Measurements from ENCODE around the gene KRT25.

The KRT25 gene, protein sequence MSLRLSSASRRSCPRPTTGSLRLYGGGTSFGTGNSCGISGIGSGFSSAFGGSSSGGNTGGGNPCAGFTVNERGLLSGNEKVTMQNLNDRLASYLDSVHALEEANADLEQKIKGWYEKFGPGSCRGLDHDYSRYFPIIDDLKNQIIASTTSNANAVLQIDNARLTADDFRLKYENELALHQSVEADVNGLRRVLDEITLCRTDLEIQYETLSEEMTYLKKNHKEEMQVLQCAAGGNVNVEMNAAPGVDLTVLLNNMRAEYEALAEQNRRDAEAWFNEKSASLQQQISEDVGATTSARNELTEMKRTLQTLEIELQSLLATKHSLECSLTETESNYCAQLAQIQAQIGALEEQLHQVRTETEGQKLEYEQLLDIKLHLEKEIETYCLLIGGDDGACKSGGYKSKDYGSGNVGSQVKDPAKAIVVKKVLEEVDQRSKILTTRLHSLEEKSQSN

GRCh38 chr17:40755231-40755630 is at the start of gene KRT25:
KRT25 (minus strand) TSS chr17:40755331; CDS start chr17:40755271, 60 bp downstream.
- DNase-seq: no peak

DNA sequence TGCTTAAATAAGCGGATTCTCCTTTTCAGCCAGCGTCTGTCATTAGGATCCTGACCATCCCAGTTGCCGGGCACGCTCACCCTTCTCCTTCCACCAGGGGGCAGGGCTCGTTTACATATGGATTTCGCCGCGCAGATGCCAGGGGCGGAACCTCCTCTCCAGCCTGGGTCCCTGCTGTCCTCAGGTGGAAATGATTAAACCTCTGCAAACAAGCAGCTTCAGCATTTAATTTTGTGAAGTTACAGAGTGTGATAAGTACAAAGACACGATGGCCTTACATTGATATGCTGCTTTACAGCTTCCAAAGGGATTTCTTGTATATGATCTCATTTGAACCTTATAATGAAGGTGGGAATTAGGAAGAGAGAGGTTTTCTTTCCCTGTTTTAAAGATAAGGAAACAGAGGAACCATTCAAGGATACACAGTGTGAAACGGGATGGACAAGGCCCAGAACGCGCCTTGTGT is 48.5 kb upstream of the KRT25 start:
- DNase-seq: peak; percentile 81

DNA sequence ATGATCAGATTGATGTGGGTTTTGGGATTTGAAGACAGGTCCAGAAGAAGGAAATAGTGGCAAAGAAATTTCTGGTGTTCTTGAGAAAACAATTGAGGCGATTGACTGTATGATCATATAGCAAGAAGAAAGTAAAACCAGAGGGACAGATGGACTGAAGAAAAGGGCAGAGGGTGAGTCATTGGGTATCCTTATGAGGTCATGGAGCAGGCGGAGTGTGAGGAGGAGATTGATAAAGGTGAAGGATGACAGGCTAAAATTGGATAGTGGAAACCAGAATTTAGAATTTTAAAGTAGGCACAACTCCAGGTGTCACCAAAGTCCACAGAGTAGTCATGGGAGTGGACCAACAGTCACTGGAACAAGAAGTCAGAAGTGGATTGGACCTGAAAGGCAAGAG is 46.0 kb upstream of the KRT25 start:
- DNase-seq: no peak

- no peak for DNase-seq
These were observed 45.2 kb upstream of the KRT25 start for GRCh38 chr17:40800381-40800780.

DNA sequence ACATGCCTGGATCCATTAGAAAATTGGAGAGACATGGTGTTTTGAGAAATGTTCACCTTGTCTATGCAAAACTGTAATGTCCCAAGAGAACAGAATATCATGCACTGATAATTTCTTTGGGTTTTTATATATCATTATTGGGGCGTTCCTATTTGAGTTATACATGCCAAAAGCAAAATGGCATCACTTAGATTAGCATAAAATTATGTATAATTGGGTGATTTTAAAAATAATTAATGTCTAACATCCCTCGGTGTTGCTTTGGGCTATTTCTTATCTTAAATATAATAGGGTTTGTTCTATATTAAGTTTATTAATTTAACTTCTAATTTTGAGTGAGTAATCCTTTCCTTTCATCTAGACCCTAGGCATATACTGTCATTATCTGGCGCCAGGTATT is 44.7 kb upstream of the KRT25 start, which contains the start of gene KRT28:
TSS of gene KRT28 (minus strand) at position 101 of the 400 bp plus-strand sequence. CDS start at position 35, 66 bp downstream.
- DNase-seq: no peak

- no peak for DNase-seq
These were observed 41.7 kb upstream of the KRT25 start for GRCh38 chr17:40796846-40797245.

DNA sequence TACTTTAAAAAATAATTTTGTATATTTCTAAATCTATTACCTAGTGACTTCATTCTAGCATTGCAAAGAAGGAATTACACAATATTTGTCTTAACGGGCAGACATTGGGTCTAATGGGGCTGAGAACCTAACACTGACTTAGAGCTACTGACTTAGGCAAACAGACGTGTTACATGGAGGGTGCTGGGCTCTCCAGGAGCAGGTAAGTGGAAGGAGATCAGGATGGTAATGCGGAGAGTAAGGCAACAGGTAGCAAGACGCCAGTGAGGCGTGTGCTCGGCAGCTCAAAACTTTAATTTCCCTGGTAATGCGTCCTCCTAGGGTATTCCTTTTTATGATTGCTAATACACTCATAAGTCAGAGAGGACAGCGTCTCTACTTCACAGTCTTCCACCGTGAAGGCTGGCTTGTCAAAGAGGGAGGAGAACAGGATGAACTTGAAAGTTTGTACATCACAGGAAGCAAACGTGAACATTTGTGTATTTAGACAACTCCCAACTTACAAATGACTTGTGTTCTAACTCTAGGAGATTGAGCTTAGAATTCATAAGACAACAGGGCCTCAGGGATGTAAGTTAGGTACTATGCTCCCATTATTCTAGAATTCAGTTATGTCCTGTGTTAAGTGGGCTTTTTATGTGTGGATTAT is 40.0 kb upstream of the KRT25 start:
- no peak for DNase-seq

- DNase-seq: no peak
These were observed 39.3 kb upstream of the KRT25 start for GRCh38 chr17:40794466-40794865.

DNA sequence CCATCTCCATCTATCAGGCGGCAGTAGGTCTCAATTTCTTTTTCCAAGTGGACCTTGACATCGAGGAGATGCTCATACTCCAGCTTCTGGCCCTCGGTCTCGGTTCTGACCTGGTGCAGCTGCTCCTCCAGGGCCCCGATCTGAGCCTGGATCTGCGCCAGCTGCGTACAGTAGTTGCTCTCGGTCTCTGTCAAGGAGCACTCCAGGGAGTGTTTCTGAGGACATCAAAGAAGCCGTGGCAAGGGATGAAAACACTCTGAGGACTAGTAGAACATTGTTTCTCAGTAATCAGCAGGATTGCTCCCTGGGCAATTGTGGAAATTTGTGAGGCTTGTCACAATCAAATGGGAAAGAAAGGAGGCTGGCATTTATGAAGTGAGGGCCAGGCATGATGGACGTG is 38.7 kb upstream of the KRT25 start:
- DNase-seq: no peak

GRCh38 chr17:40791787-40792436 is 36.8 kb upstream of the KRT25 start:
- DNase-seq: no peak

- no peak for DNase-seq
These were observed 36.0 kb upstream of the KRT25 start for GRCh38 chr17:40791111-40791510.

DNA sequence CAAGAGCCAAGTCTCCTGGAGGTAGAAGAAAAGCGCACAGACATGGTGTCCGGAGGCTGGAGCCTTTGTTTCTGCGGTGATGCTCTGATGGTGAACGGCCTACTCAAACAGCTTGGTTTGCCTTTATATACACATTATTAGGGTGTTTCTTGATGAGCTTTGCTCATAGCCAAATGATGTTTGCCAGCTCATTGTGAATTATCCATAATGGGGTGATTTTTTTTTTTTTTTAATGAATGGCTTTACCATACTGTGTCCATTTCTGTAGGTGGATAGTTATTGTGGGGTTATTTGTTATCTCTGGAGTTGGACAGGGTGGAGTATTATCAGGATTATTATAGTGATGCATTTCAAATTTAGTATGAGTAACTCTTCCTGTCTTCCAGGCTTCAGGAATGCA is 27.3 kb upstream of the KRT25 start, which contains the start of gene KRT27:
TSS of gene KRT27 (minus strand) at position 101 of the 400 bp plus-strand sequence. CDS start at position 44, 57 bp downstream.
- DNase-seq: no peak

DNA sequence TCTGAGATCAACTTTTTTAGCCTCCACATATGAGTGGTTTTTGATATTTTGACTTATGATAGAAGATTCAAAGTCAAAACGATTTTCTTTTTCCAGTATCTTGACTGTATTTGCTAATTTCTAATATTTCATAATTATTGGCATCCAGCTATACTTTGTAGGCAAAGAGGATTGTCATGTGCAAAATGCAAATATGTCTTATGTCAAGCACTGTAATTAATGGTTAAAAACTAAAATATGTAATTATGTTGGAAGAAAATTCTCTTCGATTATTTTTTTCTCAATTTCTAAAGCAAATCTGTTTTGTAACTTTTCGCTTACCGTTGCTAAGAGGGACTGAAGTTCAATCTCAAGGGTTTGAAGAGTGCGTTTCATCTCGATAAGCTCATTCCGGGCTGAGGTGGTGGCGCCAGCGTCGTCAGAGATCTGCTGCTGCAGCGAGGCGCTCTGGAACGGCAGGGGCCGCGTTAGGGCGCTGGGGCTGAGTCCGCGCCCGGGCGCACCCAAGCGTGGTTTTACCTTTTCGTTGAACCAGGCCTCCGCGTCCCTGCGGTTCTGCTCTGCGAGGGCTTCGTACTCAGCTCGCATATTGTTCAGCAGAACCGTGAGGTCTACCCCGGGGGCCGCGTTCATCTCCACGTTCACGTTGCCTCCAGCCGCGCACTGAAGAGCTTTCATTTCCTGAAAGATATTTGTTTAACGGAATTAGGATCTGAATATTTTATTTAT is 24.2 kb upstream of the KRT25 start:
- DNase-seq: peak; percentile 3

DNA sequence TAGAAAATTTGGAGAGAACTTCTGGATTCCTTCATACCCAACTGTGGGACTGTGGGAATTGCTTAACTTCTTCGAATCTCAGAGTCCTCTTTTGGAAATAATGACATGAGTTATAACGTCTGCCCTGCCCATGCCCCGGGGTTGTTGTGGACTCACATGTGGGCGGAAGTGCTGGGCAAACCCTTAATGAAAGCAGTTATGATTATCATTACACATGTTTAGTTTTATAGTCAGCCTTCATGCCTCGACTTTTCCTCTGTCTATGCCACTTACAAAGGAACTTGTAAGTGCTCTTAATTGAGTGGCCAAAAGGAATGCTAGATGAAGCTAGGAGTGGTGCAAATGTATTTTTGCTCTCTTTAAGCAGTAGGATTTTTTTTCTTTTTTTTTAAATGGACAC is 23.3 kb upstream of the KRT25 start:
- no peak for DNase-seq

GRCh38 chr17:40777971-40778370 is 22.8 kb upstream of the KRT25 start:
- no peak for DNase-seq

DNA sequence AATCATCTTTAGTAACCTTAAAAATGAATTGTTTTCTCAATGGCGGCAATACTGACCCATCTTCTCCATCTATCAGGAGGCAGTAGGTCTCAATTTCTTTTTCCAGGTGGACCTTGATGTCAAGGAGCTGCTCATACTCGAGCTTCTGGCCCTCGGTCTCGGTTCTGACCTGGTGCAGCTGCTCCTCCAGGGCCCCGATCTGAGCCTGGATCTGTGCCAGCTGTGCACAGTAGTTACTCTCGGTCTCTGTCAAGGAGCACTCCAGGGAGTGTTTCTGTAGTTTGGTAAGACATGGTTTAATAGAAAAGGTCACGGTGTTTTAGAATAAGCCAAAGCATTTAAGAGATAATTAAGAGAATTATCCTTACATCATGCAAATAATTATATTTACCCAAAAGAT is 22.3 kb upstream of the KRT25 start:
- no peak for DNase-seq

DNA sequence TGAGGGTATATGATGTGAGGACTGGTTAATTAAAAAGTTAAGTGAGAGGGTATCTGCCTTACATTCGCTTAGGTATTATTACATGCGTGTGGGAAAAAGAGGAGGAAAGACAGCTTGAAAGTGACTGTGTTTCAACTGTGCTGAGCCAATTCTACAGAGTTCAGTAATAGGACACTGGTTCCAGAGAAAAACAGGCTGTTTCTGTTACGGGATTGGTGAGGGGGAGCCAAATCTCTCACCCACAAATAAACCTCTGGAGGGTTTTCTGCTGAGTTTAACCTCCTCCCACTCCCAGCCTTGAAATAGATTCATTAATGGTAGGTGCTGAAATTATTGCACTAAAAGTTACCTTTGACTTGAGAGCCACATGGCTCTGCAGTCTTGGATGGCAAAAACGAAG is 20.8 kb upstream of the KRT25 start:
- DNase-seq: no peak

DNA sequence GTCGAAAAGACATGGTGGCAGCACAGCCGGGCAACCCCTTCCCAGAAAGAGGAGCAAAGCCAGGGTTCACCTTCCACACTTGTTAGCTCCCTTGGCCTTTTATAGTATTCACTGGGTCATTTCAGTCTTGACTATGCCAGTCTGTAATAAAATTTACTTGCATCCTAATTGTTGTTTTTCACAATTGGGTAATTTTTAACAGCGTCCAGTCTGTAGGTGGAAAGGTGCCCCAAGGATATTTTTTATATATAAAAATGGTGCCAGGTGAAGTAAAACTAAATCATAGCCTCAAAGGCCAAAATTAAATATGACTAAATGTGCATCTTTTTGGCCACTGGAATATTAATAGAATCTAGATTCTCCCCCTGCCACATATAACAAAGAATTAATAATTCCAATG is 17.0 kb upstream of the KRT25 start, which contains the start of gene KRT26:
TSS of gene KRT26 (minus strand) at position 101 of the 400 bp plus-strand sequence. CDS start at position 13, 88 bp downstream.
- no peak for DNase-seq

- no peak for DNase-seq
These were observed 10.5 kb upstream of the KRT25 start for GRCh38 chr17:40765657-40766056.

DNA sequence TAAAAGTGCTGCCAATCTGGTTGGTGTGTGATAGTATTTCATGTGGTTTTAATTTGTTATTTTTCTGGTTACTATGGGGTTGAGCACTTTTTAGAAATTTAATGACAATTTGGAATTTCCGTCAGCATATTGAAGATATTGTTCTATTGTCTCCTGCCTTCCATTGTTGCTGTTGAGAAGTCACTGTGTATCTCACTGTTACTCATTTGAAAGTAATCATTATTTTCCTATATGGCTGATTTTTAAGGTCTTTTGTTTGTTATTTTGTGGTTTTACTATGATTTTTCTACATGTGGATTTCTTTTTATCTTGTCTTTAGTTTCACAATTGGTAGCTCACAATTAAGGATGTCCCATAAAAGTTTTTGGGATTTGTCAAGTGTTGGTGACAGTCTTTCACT is 8.6 kb upstream of the KRT25 start:
- DNase-seq: no peak

DNA sequence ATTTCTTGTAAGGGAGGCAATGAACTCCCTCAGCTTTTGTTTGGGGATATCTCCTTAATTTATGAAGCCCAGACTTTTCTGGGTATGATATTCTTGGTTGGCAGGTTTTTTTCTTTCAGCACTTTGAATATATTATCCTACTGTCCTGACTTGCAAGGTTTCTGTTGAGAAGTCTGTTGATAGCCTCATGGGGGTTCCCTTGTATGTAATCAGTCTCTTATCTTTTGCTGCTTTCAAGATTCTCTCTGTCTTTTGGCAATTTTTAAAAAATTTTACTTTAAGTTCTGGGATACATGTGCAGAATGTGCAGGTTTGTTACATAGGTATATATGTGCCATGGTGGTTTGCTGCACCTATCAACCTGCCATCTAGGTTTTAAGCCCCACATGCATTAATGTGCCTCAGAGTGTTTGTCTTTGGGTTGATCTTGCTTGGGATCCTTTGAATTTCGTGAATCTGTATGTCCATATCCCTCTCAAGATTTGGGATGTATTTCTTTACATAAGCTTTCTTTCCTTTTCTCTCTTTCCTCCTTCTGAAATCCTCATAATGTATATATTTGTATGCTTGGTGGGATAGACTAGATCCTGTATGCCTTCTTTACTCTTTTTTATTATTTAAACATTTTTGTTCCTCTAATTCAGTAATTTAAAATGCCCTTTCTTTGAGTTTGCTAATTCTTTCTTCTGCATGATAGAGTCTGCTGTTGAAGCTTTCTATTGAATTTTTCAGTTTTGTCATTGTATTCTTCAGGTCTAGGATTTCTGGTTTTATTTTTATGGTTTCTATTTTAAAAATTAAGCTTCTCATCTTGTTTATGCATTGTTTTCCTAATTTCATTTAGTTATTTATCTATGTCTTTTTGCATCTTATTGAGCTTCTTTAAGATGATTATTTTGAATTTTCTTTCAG is 5.2 kb upstream of the KRT25 start:
- no peak for DNase-seq

GRCh38 chr17:40753804-40754203 is 1.3 kb downstream of the KRT25 start:
- no peak for DNase-seq

All from activated CD4-positive, alpha-beta T cell treated with anti-CD3 and anti-CD28 coated beads, Interleukin-2, Interleukin-6, amounts not matched to agents 100 ng/mL and 50 ng/mL, durations not matched to agents 16 hours and 8 hours (primary cell).